SK-N-DZ (cell line): Measurements from ENCODE around the gene MSLN.
"Not testable (repeated sequence)": the region's sequence is repeated elsewhere in the genome, so short reads cannot be mapped to it uniquely, and the experiment has no call there.

Experiments
- DNase-seq: peaks from one replicate; pipeline ENCODE4 v3.0.0-alpha.2; 2015; ENCODE audit warnings: low spot score

MSLN gene

GRCh38 chr16:734208-734980 is 26.1 kb upstream of the MSLN start:
- no peak for DNase-seq

GRCh38 chr16:734981-735881 is 25.3 kb upstream of the MSLN start:
- DNase-seq = no peak

GRCh38 chr16:735982-736453 is 24.5 kb upstream of the MSLN start:
- no peak for DNase-seq

GRCh38 chr16:736936-737481 is 23.5 kb upstream of the MSLN start:
- no peak for DNase-seq

- no peak for DNase-seq
These were observed 20.7 kb upstream of the MSLN start for GRCh38 chr16:739560-740458.

GRCh38 chr16:740459-740763 is 20.1 kb upstream of the MSLN start:
- DNase-seq = no peak

- peak; percentile 83 for DNase-seq
These were observed 19.6 kb upstream of the MSLN start, which contains the start of gene CIAO3 for GRCh38 chr16:740764-741505. Gene CIAO3 (minus strand): TSS chr16:740997. CDS start chr16:740985, 12 bp downstream.

- DNase-seq = no peak
These were observed 18.4 kb upstream of the MSLN start for GRCh38 chr16:741986-742629.

- not testable (repeated sequence) for DNase-seq
These were observed 17.6 kb upstream of the MSLN start for GRCh38 chr16:742894-743293.

- no peak for DNase-seq
These were observed 16.6 kb upstream of the MSLN start for GRCh38 chr16:743794-744500.

- DNase-seq = peak; percentile 55
These were observed 14.8 kb upstream of the MSLN start for GRCh38 chr16:745739-746138.

- DNase-seq = no peak
These were observed 13.9 kb upstream of the MSLN start for GRCh38 chr16:746637-747036.

GRCh38 chr16:747978-748746 is 12.4 kb upstream of the MSLN start:
- DNase-seq = no peak

GRCh38 chr16:749010-749409 is 11.5 kb upstream of the MSLN start:
- no peak for DNase-seq

GRCh38 chr16:750485-750884 is 10.0 kb upstream of the MSLN start:
- DNase-seq = peak; percentile 65

GRCh38 chr16:751152-752006 is 9.2 kb upstream of the MSLN start:
- no peak for DNase-seq

- no peak for DNase-seq
These were observed 8.6 kb upstream of the MSLN start for GRCh38 chr16:752007-752312.

- not testable (repeated sequence) for DNase-seq
These were observed 6.4 kb upstream of the MSLN start for GRCh38 chr16:754121-754607.
